B cell (primary cell): ENCODE results near the gene GLRA1. TPM values are rescaled to one million over a fixed set of nuclear protein-coding genes. Genes with fewer than 3 reads are reported as not detected.

Experiments used
- ATAC-seq: fragments of 200-7000 bp; cut with Tn5 transposase; one replicate; pipeline ENCODE4 v1.10.0; 2021; ENCODE audit warnings: low read depth, mild to moderate bottlenecking, moderate number of reproducible peaks, moderate library complexity
- CTCF ChIA-PET: fragments of 350-600 bp; sonication (Branson Sonifier 250); formaldehyde crosslinking; loops from one replicate; lab custom pipeline; 2021; ENCODE audit warnings: antibody characterized with exemption, inconsistent platforms; lab: Charles Lee
- POLR2A ChIA-PET: fragments of 350-600 bp; sonication (Branson Sonifier 250); formaldehyde crosslinking; loops from one replicate; lab custom pipeline; 2021; ENCODE audit warnings: antibody characterized with exemption; lab: Charles Lee
- DNase-seq: peaks from one replicate; pipeline ENCODE4 v3.0.0; 2013
- H2AFZ ChIP-seq: 2 replicates; pipeline ENCODE4 v1.6.1; 2012; ENCODE audit warnings: mild to moderate bottlenecking, low read depth, low read length; ENCODE audit not compliant: insufficient read depth, poor library complexity, severe bottlenecking
- H3K27ac ChIP-seq, 2 donors: 1 replicate in 1 of 2; 2 replicates in 1 of 2; pipeline ENCODE4 v1.5.1; 2012 to 2013; ENCODE audit warnings: low read length in 2 of 2, mild to moderate bottlenecking in 2 of 2, moderate library complexity in 1 of 2
- H3K27me3 ChIP-seq, 4 experiments: fragments of 200-600 bp in 1 of 4; sonication (generic) in 1 of 4; replicated peaks in 1 of 4; 1 replicate in 2 of 4; 2 replicates in 2 of 4; pipeline versions ENCODE4 v1.6.1 to v1.7.0; 2013 to 2016; ENCODE audit warnings: low read length in 3 of 4, mild to moderate bottlenecking in 2 of 4, mixed read lengths in 1 of 4, moderate library complexity in 1 of 4; ENCODE audit not compliant: insufficient read depth in 4 of 4, control insufficient read depth in 3 of 4; ENCODE audit errors: control extremely low read depth in 1 of 4
- H3K36me3 ChIP-seq, 2 experiments: replicated peaks in 1 of 2; 1 replicate in 1 of 2; 2 replicates in 1 of 2; pipeline versions ENCODE4 v1.6.1 to v1.7.1; 2013; ENCODE audit warnings: low read length in 1 of 2; ENCODE audit not compliant: insufficient read depth in 2 of 2, control insufficient read depth in 1 of 2; ENCODE audit errors: control extremely low read depth in 1 of 2, extremely low read depth in 1 of 2
- H3K4me1 ChIP-seq, 2 donors: fragments of 200-600 bp in 1 of 2; sonication (generic) in 1 of 2; 1 replicate in 1 of 2; 2 replicates in 1 of 2; pipeline versions ENCODE4 v1.5.1 to v1.6.1; 2013 to 2017; ENCODE audit warnings: low read length in 2 of 2; ENCODE audit not compliant: control insufficient read depth in 2 of 2, insufficient read depth in 2 of 2
- H3K4me2 ChIP-seq: replicated peaks from 2 replicates; pipeline ENCODE3; 2012; ENCODE audit warnings: mild to moderate bottlenecking, low read depth, low read length; ENCODE audit not compliant: poor library complexity, severe bottlenecking
- H3K4me3 ChIP-seq, 5 experiments: fragments of 200-600 bp in 1 of 5; sonication (generic) in 1 of 5; 1 replicate in 3 of 5; 2 replicates in 2 of 5; pipeline versions ENCODE4 v1.5.1 to v1.7.0; 2011 to 2016; ENCODE audit warnings: low read length in 4 of 5, mild to moderate bottlenecking in 4 of 5, low read depth in 2 of 5, control low read depth in 1 of 5, moderate library complexity in 1 of 5; ENCODE audit not compliant: insufficient read depth in 1 of 5; ENCODE audit errors: control extremely low read depth in 1 of 5, extremely low read depth in 1 of 5
- H3K79me2 ChIP-seq: fragments of 200-600 bp; sonication (generic); one replicate; pipeline ENCODE4 v1.6.0; 2016; ENCODE audit warnings: low read length; ENCODE audit not compliant: control insufficient read depth, insufficient read depth
- H3K9ac ChIP-seq: fragments of 200-600 bp; sonication (generic); 2 replicates; pipeline ENCODE4 v1.6.1; 2017; ENCODE audit warnings: mild to moderate bottlenecking, low read length, moderate library complexity
- H3K9me3 ChIP-seq, 3 donors: one replicate each; pipeline versions ENCODE4 v1.6.1 to v1.7.1; 2013; ENCODE audit warnings: low read length in 2 of 3; ENCODE audit not compliant: control insufficient read depth in 2 of 3, insufficient read depth in 1 of 3; ENCODE audit errors: control extremely low read depth in 1 of 3
- H4K20me1 ChIP-seq: 2 replicates; pipeline ENCODE4 v1.6.0; 2012; ENCODE audit warnings: mild to moderate bottlenecking, low read length; ENCODE audit not compliant: insufficient read depth, control insufficient read depth, poor library complexity, severe bottlenecking
- H3K27ac Mint-ChIP-seq: one replicate; pipeline ENCODE4 v1.8.0; 2021; ENCODE audit warnings: mixed read lengths
- H3K27me3 Mint-ChIP-seq: one replicate; pipeline ENCODE4 v1.8.0; 2021; ENCODE audit warnings: mixed read lengths
- H3K4me1 Mint-ChIP-seq: one replicate; pipeline ENCODE4 v1.8.0; 2021; ENCODE audit warnings: mixed read lengths
- H3K4me3 Mint-ChIP-seq: one replicate; pipeline ENCODE4 v1.8.0; 2021; ENCODE audit warnings: mixed read lengths
- H3K9me3 Mint-ChIP-seq: one replicate; pipeline ENCODE4 v1.8.0; 2022; ENCODE audit warnings: mixed read lengths; ENCODE audit not compliant: insufficient read depth
- CTCF ChIP-seq: fragments of 200-600 bp; IDR thresholded peaks from one replicate; pipeline ENCODE4 v1.8.0; 2022; ENCODE audit warnings: antibody characterized with exemption, mild to moderate bottlenecking
- EZH2 ChIP-seq: IDR thresholded peaks from 2 replicates; pipeline ENCODE4 v1.6.1; 2012; ENCODE audit warnings: borderline replicate concordance, low read depth, mild to moderate bottlenecking, moderate library complexity, low read length; ENCODE audit not compliant: insufficient read depth, poor library complexity, severe bottlenecking
- WGBS: methylation state at CpG from one replicate; pipeline ENCODE4 v1.1.5; 2013; ENCODE audit warnings: missing lambda C conversion rate; ENCODE audit not compliant: insufficient coverage; 5-methylcytosine and 5-hydroxymethylcytosine counted together
- intact Hi-C: fragments of 100-400 bp; cut with micrococcal nuclease; formaldehyde crosslinking; loops from one replicate; pipeline ENCODE4 v1.10.0; 2022
- polyA plus RNA-seq: library from polyadenylated mRNA; depleted of rRNA; stranded (reverse); fragments of >200 nt; gene quantifications from 2 replicates; pipeline ENCODE4 v1.2.3, GENCODE V29; 2012
- total RNA-seq, 2 donors: library from RNA; stranded (reverse); fragments of 120-200 nt in 1 of 2; gene quantifications; 1 replicate in 1 of 2; 2 replicates in 1 of 2; pipeline versions ENCODE4 v1.2.3 to v1.2.4, GENCODE V29; 2013 to 2022

GLRA1 gene
- total and polyA plus RNA-seq, 2 donors (not counting 1 experiment from before 2014, with no cell fraction given): not detected

GRCh38 chr5:151905557-151905961 lies 19.1 kb downstream of the GLRA1 start:
- intact Hi-C loops: no loop called here
- no peak overlapping the region for H3K27ac ChIP-seq
- ATAC-seq (no peak), DNase-seq (no peak)
- Mint-ChIP-seq H3K4me3 (no peak overlapping the region), H3K27ac (no peak overlapping the region), H3K9me3 (no peaks in the 10 kb centered on the region), H3K4me1 (no peaks in the 10 kb centered on the region), H3K27me3 (peaks cover 5% of the 10 kb centered on the region)
- no peak overlapping the region for H3K4me3 ChIP-seq
- no peaks in the 10 kb centered on the region for H3K9me3 ChIP-seq
- no peak for TF ChIP-seq EZH2
- no peak for TF ChIP-seq CTCF
- H3K79me2 ChIP-seq: no peaks in the 10 kb centered on the region
- CTCF ChIA-PET: no interaction called here
- H3K36me3 ChIP-seq: no peaks in the 10 kb centered on the region
- POLR2A ChIA-PET: no interaction called here
- no peaks in the 10 kb centered on the region for H3K4me1 ChIP-seq
- WGBS: 57% methylated on average over 1 of the region's 4 CpGs
- H3K4me2 ChIP-seq: no peak overlapping the region
- H4K20me1 ChIP-seq: no peaks in the 10 kb centered on the region
- no peaks in the 10 kb centered on the region for H3K27me3 ChIP-seq
- H2AFZ ChIP-seq: no peak overlapping the region
- H3K9ac ChIP-seq: no peak overlapping the region

GRCh38 chr5:151904909-151905308 lies 19.7 kb downstream of the GLRA1 start:
- DNase-seq: no peak
- H3K27ac Mint-ChIP-seq: no peak overlapping the region
- Histone ChIP-seq H3K27ac (no peak overlapping the region), H3K9me3 (no peaks in the 10 kb centered on the region), H3K79me2 (no peaks in the 10 kb centered on the region), H3K4me2 (no peak overlapping the region), H3K4me1 (no peaks in the 10 kb centered on the region), H3K36me3 (no peaks in the 10 kb centered on the region), H3K4me3 (no peak overlapping the region), H3K27me3 (no peaks in the 10 kb centered on the region), H4K20me1 (no peaks in the 10 kb centered on the region), H3K9ac (no peak overlapping the region), H2AFZ (no peak overlapping the region)
- CTCF ChIA-PET: no interaction called here
- POLR2A ChIA-PET: no interaction called here
- TF ChIP-seq CTCF (no peak), EZH2 (no peak)
- H3K27me3 Mint-ChIP-seq: peaks cover 7% of the 10 kb centered on the region
- H3K4me3 Mint-ChIP-seq: no peak overlapping the region
- no peak for ATAC-seq
- intact Hi-C loops: no loop called here
- H3K9me3 Mint-ChIP-seq: no peaks in the 10 kb centered on the region
- H3K4me1 Mint-ChIP-seq: no peaks in the 10 kb centered on the region
